ENCODE data around the gene MCF2L. TPM values are rescaled to one million over a fixed set of nuclear protein-coding genes. Genes with fewer than 3 reads are reported as not detected.

The MCF2L gene
- total RNA-seq, 1 experiment from 2014 or later: 9.5 TPM

DNA sequence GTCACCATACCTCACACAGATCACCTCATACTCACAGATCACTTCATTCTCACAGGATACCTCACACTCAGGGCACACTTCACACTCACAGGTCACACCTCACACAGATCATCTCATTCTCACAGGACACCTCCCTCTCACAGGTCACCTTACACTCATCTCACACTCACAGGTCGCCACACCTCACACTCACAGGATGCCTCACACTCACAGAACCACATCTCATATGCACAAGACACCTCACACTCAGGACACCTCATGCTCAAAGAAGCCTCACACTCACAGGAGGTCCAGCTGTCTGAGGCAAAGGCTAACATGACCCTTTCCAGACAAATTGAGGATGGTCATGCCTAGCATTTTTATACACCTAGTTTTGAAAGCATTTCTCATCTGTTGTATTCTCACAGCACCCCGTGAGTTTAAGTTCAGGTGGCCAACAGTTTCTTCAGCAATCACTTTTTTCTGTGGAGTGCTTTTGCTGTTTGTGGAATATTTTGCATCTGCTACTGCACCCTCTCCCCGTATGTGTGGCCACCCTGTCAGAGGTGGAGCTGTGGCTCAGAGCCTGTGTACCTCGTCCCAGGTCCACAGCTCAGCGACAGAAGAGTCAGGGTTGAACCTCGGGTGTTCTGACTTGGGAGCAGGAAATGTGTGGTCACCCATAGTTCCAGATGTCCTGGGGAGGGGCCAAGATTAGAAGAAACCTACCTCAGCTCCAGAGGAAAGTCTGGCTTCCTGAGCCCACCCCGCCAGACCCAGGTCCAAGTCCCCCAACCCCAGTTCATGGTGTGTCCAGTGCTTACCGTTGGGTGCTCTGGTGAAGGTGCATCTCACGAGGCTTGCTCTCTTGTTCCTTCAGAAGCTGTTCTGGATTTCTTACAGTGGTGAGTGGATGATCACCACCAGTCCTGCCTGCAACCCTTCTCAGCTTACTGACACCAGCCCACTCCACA, 144.2 kb downstream of the MCF2L start:
- DNase-seq (ENCODE audit: low spot score): no peak
- no TSS peak for BruUV-seq (replicated peaks)
- no peaks in the 10 kb centered on the region for H3K9me3 ChIP-seq (ENCODE audit: low read depth, low read length, poor library complexity, severe bottlenecking)
- intact Hi-C loops (cut with micrococcal nuclease; ENCODE audit: unreplicated experiment): no loop called here
- ChIA-PET POLR2A (ENCODE audit: low non-redundant PET) (no interaction called here), CTCF (no interaction called here)
- H3K36me3 ChIP-seq (ENCODE audit: insufficient read depth, low read length, poor library complexity, severe bottlenecking): no peaks in the 10 kb centered on the region
- TF ChIP-seq EZH2 (IDR thresholded peaks at IDR 0.05; ENCODE audit: borderline replicate concordance, low read depth, low read length, poor library complexity, severe bottlenecking): no peak
- TF ChIP-seq, protein P1, sequence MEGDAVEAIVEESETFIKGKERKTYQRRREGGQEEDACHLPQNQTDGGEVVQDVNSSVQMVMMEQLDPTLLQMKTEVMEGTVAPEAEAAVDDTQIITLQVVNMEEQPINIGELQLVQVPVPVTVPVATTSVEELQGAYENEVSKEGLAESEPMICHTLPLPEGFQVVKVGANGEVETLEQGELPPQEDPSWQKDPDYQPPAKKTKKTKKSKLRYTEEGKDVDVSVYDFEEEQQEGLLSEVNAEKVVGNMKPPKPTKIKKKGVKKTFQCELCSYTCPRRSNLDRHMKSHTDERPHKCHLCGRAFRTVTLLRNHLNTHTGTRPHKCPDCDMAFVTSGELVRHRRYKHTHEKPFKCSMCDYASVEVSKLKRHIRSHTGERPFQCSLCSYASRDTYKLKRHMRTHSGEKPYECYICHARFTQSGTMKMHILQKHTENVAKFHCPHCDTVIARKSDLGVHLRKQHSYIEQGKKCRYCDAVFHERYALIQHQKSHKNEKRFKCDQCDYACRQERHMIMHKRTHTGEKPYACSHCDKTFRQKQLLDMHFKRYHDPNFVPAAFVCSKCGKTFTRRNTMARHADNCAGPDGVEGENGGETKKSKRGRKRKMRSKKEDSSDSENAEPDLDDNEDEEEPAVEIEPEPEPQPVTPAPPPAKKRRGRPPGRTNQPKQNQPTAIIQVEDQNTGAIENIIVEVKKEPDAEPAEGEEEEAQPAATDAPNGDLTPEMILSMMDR (conservative IDR thresholded peaks at IDR 0.05; ENCODE audit: low read depth, low read length): no peak
- no peaks in the 10 kb centered on the region for H3K4me1 ChIP-seq (ENCODE audit: insufficient read depth, low read length, poor library complexity, severe bottlenecking)
- no peak overlapping the region for H3K27ac ChIP-seq (ENCODE audit: low read depth, low read length, poor library complexity, severe bottlenecking)
- H3K27me3 ChIP-seq (replicated peaks; ENCODE audit: insufficient read depth, low read depth, low read length, poor library complexity): peaks cover 19% of the 10 kb centered on the region
- H3K4me3 ChIP-seq (ENCODE audit: low read depth, low read length, poor library complexity, severe bottlenecking): no peak overlapping the region

GRCh38 chr13:113113846-113114271, 144.8 kb downstream of the MCF2L start:
- DNase-seq (ENCODE audit: low spot score): no peak
- H3K36me3 ChIP-seq (ENCODE audit: insufficient read depth, low read length, poor library complexity, severe bottlenecking): no peaks in the 10 kb centered on the region
- CTCF ChIA-PET: no interaction called here

DNA sequence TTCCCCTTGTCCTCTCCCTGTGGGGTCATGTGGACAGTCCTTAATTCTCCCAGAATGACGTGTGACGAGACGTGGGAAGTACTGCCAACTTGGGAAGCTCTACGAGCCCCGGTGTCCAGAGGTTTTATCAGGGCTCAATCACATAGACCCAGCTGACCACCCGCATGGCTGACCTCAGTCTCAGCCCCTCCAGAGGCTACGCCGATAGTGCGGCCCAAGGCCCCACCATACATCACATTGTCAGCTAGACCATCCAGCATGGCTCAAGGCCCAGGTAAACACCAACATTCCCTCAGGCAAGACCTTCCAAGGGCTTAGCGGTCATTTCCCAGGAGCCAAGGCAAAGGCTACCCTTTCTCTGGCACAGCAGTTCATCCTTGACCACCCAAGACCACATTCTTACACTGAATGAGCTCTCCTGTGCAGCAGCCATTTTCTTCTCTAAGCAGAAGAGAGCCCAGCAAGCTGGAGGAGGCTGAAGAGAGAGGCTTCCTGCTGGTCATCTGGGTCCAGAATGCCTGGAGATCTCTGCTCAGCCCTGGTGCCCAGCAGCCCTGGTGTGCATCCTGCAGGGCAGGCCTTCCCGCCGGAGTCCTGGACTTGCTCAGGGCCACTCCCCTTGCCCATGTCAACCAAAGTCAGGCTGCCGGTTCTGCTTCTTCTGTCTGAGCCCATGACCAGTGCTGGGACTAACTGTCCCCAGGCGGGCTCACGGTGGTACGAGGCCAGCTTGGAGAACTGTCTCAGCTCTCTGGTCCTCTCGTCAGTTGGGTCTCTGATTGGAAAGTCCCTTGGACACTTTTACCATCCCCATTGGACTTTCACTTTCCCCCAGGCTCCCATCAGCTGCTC, 145.7 kb downstream of the MCF2L start:
- CTCF ChIA-PET: no interaction called here
- no peaks in the 10 kb centered on the region for H3K4me1 ChIP-seq (ENCODE audit: insufficient read depth, low read length, poor library complexity, severe bottlenecking)
- DNase-seq (ENCODE audit: low spot score): no peak
- no TSS peak for BruUV-seq (replicated peaks)
- peaks cover 15% of the 10 kb centered on the region for H3K27me3 ChIP-seq (replicated peaks; ENCODE audit: insufficient read depth, low read depth, low read length, poor library complexity)
- POLR2A ChIA-PET (ENCODE audit: low non-redundant PET): no interaction called here
- no peak overlapping the region for H3K27ac ChIP-seq (ENCODE audit: low read depth, low read length, poor library complexity, severe bottlenecking)
- H3K36me3 ChIP-seq (ENCODE audit: insufficient read depth, low read length, poor library complexity, severe bottlenecking): no peaks in the 10 kb centered on the region
- intact Hi-C loops (cut with micrococcal nuclease; ENCODE audit: unreplicated experiment): no loop called here
- H3K4me3 ChIP-seq (ENCODE audit: low read depth, low read length, poor library complexity, severe bottlenecking): no peak overlapping the region
- TF ChIP-seq EZH2 (IDR thresholded peaks at IDR 0.05; ENCODE audit: borderline replicate concordance, low read depth, low read length, poor library complexity, severe bottlenecking): no peak
- TF ChIP-seq, protein P1 (conservative IDR thresholded peaks at IDR 0.05; ENCODE audit: low read depth, low read length): no peak
- no peaks in the 10 kb centered on the region for H3K9me3 ChIP-seq (ENCODE audit: low read depth, low read length, poor library complexity, severe bottlenecking)

More at GRCh38 chr13:113113846-113114271, 144.8 kb downstream of the MCF2L start:
- H3K27ac ChIP-seq (ENCODE audit: low read depth, low read length, poor library complexity, severe bottlenecking): no peak overlapping the region
- TF ChIP-seq, protein P1 (conservative IDR thresholded peaks at IDR 0.05; ENCODE audit: low read depth, low read length): no peak
- TF ChIP-seq EZH2 (IDR thresholded peaks at IDR 0.05; ENCODE audit: borderline replicate concordance, low read depth, low read length, poor library complexity, severe bottlenecking): no peak
- no peaks in the 10 kb centered on the region for H3K9me3 ChIP-seq (ENCODE audit: low read depth, low read length, poor library complexity, severe bottlenecking)
- intact Hi-C loops (cut with micrococcal nuclease; ENCODE audit: unreplicated experiment): no loop called here
- no peak overlapping the region for H3K4me3 ChIP-seq (ENCODE audit: low read depth, low read length, poor library complexity, severe bottlenecking)
- POLR2A ChIA-PET (ENCODE audit: low non-redundant PET): no interaction called here
- peaks cover 19% of the 10 kb centered on the region for H3K27me3 ChIP-seq (replicated peaks; ENCODE audit: insufficient read depth, low read depth, low read length, poor library complexity)
- no peaks in the 10 kb centered on the region for H3K4me1 ChIP-seq (ENCODE audit: insufficient read depth, low read length, poor library complexity, severe bottlenecking)
- BruUV-seq (replicated peaks): no TSS peak
